Mesothelial cell of epicardium (in vitro differentiated cells): ENCODE results near the gene DPH7. TPM values are rescaled to one million over a fixed set of nuclear protein-coding genes. Genes with fewer than 3 reads are reported as not detected.
"Not testable (repeated sequence)": the region's sequence is repeated elsewhere in the genome, so short reads cannot be mapped to it uniquely, and the experiment has no call there.

Source experiments
- DNase-seq, 2 experiments: peaks; one replicate each; pipeline ENCODE4 v3.0.0; 2021; ENCODE audit warnings: low spot score in 2 of 2; ENCODE audit not compliant: unreplicated experiment in 2 of 2
- H3K27ac Mint-ChIP-seq: 2 replicates; pipeline ENCODE4 v1.8.0; 2021; ENCODE audit warnings: mixed read lengths
- H3K27me3 Mint-ChIP-seq: 2 replicates; pipeline ENCODE4 v1.8.0; 2021; ENCODE audit warnings: low read depth, mixed read lengths
- H3K36me3 Mint-ChIP-seq: 2 replicates; pipeline ENCODE4 v1.8.0; 2021; ENCODE audit warnings: mixed read lengths
- H3K4me1 Mint-ChIP-seq: 2 replicates; pipeline ENCODE4 v1.8.0; 2021; ENCODE audit warnings: mixed read lengths
- H3K4me3 Mint-ChIP-seq: 2 replicates; pipeline ENCODE4 v1.8.0; 2021; ENCODE audit warnings: mild to moderate bottlenecking, moderate library complexity, mixed read lengths
- H3K9me3 Mint-ChIP-seq: 2 replicates; pipeline ENCODE4 v1.8.0; 2021; ENCODE audit warnings: mixed read lengths
- total RNA-seq: library from RNA; stranded (reverse); gene quantifications from 3 replicates; pipeline ENCODE4 v1.2.1, GENCODE V29; 2021
- TF ChIP-seq, protein P1 (sequence below): fragments of 200-600 bp; sonication (generic); IDR thresholded peaks from one replicate; pipeline ENCODE4 v1.5.0; 2021; ENCODE audit warnings: antibody characterized with exemption; ENCODE audit not compliant: unreplicated experiment

DPH7 gene
- total RNA-seq, 1 donor from 2014 or later: 59.4 TPM

DNA sequence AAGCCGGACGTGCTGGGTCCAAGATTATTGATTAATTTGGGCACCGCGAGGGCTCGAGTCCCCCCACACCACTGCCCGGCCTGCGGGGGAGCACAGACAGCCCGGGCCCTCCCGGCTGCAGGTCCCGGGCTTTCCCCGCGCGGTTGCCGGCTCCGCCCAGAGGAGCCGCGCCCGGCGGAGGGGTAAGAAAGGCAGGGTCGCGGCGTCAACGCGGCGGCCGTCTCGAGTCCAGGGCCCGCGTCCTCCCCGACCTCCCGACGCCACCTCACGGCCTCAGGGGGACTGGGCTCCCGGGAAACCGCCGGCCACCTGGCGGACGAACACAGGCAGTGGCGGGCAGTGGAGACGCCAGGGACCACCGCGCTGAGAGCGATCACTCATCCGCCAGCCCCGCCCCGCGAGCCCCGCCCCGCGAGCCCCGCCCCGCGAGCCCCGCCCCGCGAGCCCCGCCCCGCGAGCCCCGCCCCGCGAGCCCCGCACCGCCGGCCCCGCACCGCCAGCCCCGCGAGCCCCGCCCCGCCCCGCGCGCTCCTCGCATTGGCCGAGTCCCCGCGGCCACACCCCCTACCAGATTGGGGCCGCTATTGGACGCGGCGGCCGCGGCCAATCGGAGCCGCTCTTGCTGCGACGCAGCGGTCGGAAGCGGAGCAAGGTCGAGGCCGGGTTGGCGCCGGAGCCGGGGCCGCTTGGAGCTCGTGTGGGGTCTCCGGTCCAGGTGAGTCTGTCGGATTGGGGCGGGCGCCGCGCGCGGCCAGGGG, 27.3 kb downstream of the DPH7 start, which contains the start of gene MRPL41:
TSS of gene MRPL41 (plus strand) at position 616 of the 758 bp plus-strand sequence. CDS start 203 bp downstream, outside the sequence.
- peak; percentile 89 to 91 for DNase-seq
- peaks cover 12% of the 10 kb centered on the region for H3K4me1 Mint-ChIP-seq
- peak within 1 kb of the TSS; percentile 74 for H3K4me3 Mint-ChIP-seq
- H3K9me3 Mint-ChIP-seq: no peaks in the 10 kb centered on the region
- H3K36me3 Mint-ChIP-seq: peaks cover 15% of the 10 kb centered on the region
- TF ChIP-seq, protein P1, sequence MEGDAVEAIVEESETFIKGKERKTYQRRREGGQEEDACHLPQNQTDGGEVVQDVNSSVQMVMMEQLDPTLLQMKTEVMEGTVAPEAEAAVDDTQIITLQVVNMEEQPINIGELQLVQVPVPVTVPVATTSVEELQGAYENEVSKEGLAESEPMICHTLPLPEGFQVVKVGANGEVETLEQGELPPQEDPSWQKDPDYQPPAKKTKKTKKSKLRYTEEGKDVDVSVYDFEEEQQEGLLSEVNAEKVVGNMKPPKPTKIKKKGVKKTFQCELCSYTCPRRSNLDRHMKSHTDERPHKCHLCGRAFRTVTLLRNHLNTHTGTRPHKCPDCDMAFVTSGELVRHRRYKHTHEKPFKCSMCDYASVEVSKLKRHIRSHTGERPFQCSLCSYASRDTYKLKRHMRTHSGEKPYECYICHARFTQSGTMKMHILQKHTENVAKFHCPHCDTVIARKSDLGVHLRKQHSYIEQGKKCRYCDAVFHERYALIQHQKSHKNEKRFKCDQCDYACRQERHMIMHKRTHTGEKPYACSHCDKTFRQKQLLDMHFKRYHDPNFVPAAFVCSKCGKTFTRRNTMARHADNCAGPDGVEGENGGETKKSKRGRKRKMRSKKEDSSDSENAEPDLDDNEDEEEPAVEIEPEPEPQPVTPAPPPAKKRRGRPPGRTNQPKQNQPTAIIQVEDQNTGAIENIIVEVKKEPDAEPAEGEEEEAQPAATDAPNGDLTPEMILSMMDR: peak; percentile 73
- peak within 1 kb of the TSS; percentile 82 for H3K27ac Mint-ChIP-seq
- H3K27me3 Mint-ChIP-seq: no peaks in the 10 kb centered on the region

- Mint-ChIP-seq H3K36me3 (peaks cover 11% of the 10 kb centered on the region), H3K4me1 (peaks cover 12% of the 10 kb centered on the region), H3K4me3 (peak overlapping the region; percentile 57)
- not testable (repeated sequence) for DNase-seq, H3K27me3 Mint-ChIP-seq, H3K9me3 Mint-ChIP-seq, H3K27ac Mint-ChIP-seq
Observed at GRCh38 chr9:137550958-137551263, 27.8 kb downstream of the DPH7 start.

DNA sequence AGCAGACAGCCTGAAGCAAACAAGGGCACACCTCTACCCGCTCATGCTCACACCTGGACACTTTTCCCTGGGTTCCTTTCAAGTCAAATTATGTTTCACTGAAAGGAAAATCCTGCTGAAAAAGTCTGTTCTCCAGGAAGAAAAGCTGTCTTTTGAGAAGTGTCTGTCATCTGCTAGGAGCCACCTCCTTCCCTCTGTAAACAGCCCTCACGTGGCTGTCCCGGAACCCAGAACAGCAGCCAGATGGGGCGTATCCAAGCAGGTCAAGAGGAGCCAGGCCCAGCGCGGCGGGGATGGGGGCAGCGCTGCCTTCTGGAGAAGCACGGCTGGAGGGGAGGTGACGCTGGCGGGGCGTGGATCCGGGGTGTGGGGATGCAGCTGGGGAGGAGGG, 28.5 kb downstream of the DPH7 start, which contains the start of gene PNPLA7:
TSS of gene PNPLA7 (minus strand) at position 172 of the 391 bp plus-strand sequence. CDS start 205 bp downstream, outside the sequence.
- Mint-ChIP-seq H3K36me3 (peaks cover 7% of the 10 kb centered on the region), H3K27ac (peak within 1 kb of the TSS; percentile 88)
- peak; percentile 53 to 67 for DNase-seq

DNA sequence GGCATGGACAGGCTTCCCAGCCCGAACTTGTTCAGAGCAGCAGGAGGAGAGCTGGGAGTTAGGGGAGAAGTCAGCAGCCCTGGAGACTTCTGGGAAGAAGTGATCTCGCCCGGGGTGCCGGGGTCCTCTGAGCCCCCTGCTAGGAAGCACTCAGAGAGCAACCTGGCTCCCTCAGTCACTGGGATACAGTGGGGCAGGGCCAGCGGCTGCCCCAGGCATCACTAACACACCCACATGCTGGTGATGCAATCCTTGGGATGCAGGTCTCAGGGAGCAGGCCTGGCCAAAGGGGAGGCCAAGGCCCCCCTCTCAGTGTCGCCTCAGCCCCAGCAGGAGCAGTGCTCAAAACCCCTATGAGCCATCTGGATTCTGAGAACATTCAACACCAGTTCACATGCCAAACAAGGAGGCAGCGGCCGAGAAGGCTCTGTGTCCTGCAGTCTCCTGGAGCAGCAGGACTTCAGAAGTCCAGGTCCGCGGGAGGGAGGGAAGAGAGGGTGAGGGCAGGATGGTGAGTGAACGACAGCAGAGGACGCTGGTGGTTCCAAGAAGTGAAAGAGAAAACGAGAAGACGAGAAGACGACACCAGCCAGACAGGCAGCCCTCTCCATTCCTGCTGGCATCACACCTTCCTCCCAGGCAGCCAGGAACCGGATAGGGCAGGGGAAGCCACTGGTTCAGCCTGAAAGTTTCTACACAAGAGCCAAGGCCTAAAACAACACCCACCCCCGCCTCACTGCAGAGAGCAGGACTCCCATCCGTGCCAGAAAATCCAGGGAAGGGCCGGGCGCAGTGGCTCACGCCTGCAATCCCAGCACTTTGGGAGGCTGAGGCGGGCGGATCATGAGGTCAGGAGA, 30.8 kb downstream of the DPH7 start:
- no peak overlapping the region for H3K4me3 Mint-ChIP-seq
- no peak overlapping the region for H3K27ac Mint-ChIP-seq

More for the DNA sequence above, 28.5 kb downstream of the DPH7 start, which contains the start of gene PNPLA7:
- Mint-ChIP-seq H3K4me3 (peak within 1 kb of the TSS; percentile 84), H3K27me3 (no peaks in the 10 kb centered on the region), H3K9me3 (peaks cover 4% of the 10 kb centered on the region), H3K4me1 (peaks cover 12% of the 10 kb centered on the region)
- TF ChIP-seq, protein P1: no peak

DNA sequence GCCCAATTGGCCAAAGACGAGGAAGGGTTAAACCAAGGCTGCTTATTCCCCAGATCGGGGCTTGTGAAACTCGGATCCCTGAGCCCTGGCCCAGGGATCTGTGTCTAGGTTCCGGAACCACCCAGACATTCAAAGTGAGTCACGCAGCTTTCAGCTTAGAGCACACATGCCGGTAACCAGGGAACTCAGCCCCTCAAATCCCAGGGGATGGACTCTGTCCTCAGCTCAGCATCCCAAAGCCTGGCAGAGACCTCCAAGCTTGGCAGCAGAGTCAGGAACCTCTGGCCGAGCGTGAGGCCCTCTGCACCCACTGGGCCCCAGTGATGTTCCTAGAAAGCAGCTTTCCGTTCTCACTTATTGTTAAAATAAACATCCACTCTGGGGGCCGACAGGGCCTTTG, 33.6 kb downstream of the DPH7 start:
- Mint-ChIP-seq H3K4me1 (peaks cover 5% of the 10 kb centered on the region), H3K4me3 (no peak overlapping the region), H3K27ac (no peak overlapping the region), H3K9me3 (peaks cover 4% of the 10 kb centered on the region), H3K36me3 (peaks cover 1% of the 10 kb centered on the region), H3K27me3 (no peaks in the 10 kb centered on the region)
- DNase-seq: no peak
- TF ChIP-seq, protein P1: no peak

More for the DNA sequence above, 30.8 kb downstream of the DPH7 start:
- Mint-ChIP-seq H3K27me3 (no peaks in the 10 kb centered on the region), H3K36me3 (peaks cover 1% of the 10 kb centered on the region), H3K9me3 (peaks cover 4% of the 10 kb centered on the region), H3K4me1 (peaks cover 12% of the 10 kb centered on the region)
- no peak for DNase-seq
- TF ChIP-seq, protein P1: no peak
